ENCODE data around the gene TBC1D22A.

- no peak for TF ChIP-seq CTCF (conservative IDR thresholded peaks at IDR 0.05; ENCODE audit: low read length)
- TF ChIP-seq EZH2phosphoT487 (IDR thresholded peaks at IDR 0.05; ENCODE audit: borderline replicate concordance, low read depth, low read length): no peak
Measured at GRCh38 chr22:46974077-46974476, 211.6 kb downstream of the TBC1D22A start.

All from OCI-LY7 (cell line).